Measurements from ENCODE around the gene MCFD2. TPM values are rescaled to one million over a fixed set of nuclear protein-coding genes. Genes with fewer than 3 reads are reported as not detected.
A peak's percentile ranks its signal among the peaks of the same experiment; 100 is the strongest.
"Not testable (repeated sequence)": the region's sequence is repeated elsewhere in the genome, so short reads cannot be mapped to it uniquely, and the experiment has no call there.

Gene MCFD2
- total RNA-seq, 1 donor from 2014 or later, result 65.6 TPM

DNA sequence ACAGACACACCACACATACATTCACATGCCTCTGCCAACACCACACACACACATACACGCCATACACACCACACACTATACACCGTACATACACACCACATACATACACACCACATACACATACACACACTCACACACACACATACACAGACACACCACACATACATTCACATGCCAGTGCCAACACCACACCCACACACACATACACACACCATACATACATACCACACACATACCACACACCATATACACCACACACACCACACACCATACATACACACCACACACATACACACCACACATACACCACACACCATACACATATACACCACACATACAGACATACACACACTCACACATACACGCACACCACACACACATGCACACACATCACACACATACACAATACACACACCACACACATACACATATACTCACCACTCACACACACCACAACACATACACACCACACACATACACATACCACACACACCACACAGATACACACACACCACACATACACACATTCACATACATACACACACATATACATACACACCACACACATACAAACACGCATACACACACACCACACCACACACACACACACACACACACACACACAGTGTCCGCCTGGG is 37.2 kb downstream of the MCFD2 start:
- DNase-seq, result no peak

DNA sequence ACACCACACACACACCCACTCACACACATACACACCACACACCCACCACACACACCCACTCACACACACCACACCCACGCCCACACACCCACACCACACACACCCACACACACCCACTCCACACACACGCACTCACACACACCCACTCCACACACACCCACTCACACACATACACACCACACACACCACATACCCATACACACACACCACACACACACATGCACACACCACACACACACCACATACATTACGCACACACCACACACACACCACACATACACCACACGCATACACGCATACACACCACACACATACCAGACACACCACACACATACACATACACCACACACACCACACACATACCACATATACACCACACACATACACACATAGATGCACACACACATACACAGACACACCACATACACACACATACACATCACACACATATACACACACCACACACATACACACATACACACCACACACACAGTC is 37.9 kb downstream of the MCFD2 start:
- DNase-seq (no peak), ATAC-seq (no peak)
- intact Hi-C loops (cut with micrococcal nuclease), result loop anchor here (10.0 kb wide), 2 partner anchors 63 to 173 kb away; no protein-coding TSS in a partner anchor

More for the DNA sequence above, 37.2 kb downstream of the MCFD2 start:
- intact Hi-C loops (cut with micrococcal nuclease), result loop anchor here (10.0 kb wide), 2 partner anchors 64 to 174 kb away; no protein-coding TSS in a partner anchor
- ATAC-seq, result no peak

DNA sequence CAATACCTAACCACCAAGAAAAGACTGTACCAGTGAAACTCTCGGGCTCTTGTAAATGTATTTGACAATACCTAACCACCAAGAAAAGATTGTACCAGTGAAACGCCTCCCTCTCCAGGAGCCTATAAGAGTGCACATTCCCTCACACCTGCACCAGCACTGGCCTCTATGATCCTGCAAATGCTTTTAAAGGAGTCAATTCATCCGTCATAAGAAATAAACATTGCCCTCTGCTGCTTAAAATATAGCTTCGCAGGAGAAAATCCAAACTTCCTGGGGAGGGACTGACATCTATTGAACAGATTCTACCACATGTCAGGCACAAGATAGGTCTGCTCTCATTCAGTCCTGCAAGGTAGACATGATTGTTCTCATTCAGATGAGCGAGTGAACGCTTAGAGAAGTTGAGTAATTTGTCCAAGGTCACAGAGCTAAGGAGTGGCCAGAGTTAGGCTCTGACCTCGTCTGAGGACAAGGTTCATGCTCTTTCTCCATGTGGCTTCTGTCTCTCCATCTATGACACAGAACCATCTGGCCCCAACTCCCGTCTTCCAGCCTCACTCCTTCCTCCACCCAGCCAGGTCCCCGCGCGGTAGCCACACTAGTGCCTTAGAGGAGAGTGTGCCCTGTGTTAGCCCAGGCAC is 38.7 kb downstream of the MCFD2 start:
- ATAC-seq (peak; percentile 50), DNase-seq (peak; percentile 61)
- intact Hi-C loops (cut with micrococcal nuclease), result loop anchor here (10.0 kb wide), 2 partner anchors 62 to 172 kb away; no protein-coding TSS in a partner anchor

DNA sequence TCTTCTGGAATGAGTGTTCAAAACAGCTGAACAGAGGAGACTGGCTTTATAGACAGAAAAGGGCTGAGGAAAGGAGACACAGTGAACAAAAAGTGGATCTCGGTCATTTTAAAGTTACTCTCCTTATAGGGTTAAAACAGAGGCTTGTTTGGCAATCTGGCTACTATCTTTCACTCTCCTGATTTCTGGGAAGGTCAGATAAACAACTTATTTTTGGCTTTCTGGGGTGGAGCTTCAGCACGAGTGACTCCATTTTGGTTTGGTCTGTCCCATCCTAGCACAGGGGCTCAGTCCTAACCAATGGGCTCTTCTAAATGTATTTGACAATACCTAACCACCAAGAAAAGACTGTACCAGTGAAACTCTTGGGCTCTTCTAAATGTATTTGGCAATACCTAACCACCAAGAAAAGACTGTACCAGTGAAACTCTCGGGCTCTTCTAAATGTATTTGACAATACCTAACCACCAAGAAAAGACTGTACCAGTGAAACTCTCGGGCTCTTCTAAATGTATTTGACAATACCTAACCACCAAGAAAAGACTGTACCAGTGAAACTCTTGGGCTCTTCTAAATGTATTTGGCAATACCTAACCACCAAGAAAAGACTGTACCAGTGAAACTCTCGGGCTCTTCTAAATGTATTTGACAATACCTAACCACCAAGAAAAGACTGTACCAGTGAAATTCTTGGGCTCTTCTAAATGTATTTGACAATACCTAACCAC is 39.5 kb downstream of the MCFD2 start:
- not testable (repeated sequence) for DNase-seq, ATAC-seq
- intact Hi-C loops (cut with micrococcal nuclease), result loop anchor here (10.0 kb wide), 2 partner anchors 61 to 171 kb away; no protein-coding TSS in a partner anchor

DNA sequence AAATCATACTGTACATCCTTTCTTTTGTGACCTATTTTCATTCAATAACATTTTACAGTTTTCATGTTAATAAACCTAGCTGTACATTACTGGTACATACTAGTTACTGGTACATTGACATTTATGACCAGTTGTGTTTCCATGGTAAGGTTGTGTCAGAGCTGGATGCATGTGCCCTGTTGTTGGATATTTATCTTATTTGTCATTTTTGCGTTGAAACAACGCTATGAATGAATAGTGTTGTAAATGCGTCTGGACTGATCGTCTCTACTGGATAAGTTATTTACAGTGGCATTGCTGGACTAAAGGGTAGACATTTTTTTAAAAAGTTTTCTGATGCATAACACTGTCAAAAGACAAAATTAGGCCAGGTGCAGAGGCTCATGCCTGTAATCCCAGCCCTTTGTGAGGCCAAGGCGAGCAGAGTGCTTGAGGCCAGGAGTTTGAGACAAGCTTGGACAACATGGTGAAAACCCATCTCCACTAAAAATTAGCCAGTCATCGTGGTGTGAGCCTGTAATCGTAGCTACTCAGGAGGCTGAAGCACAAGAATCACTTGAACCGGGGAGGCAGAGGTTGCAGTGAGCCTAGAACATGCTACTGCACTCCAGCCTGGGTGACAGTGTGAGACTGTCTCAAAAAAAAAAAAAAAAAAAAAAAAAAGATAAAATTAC is 40.2 kb downstream of the MCFD2 start:
- no peak for DNase-seq
- intact Hi-C loops (cut with micrococcal nuclease), result loop anchor here (10.0 kb wide), 2 partner anchors 61 to 171 kb away; no protein-coding TSS in a partner anchor
- no peak for ATAC-seq

DNA sequence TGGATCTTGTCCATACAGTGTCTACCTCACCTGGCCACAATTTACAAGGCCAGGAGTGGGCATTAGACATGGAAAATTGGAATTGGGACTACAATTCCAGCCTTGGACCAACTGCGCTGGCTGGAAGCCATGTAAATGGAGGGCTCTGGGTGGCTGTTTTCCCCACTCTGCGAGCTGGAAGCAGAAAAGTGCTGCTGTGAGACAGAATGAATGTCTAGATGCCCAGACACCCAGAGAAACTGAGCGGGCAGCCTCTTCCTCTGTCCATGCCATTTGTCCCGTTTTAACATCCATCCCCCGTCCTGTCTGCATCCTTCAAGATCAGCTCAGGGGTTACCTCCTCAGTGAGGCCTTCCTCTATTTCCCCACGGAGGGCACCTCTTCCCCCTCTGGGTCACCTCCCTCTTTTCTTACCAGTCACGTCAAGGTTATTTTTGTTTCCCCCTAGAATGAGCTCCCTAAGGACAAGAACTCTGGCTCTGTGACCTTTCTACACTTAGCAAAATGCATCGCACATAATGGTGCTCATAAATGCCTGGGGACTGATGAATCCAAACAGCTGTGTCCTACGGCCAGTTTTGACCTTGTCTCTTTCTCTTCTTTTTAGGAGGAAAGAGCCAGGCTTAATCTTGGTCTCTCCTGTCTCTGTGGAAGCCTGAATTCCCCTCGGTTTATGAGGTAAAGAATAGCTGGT is 41.2 kb downstream of the MCFD2 start:
- ATAC-seq, result peak; percentile 17
- no peak for DNase-seq
- intact Hi-C loops (cut with micrococcal nuclease), result loop anchor here (10.0 kb wide), 2 partner anchors 60 to 170 kb away; no protein-coding TSS in a partner anchor

DNA sequence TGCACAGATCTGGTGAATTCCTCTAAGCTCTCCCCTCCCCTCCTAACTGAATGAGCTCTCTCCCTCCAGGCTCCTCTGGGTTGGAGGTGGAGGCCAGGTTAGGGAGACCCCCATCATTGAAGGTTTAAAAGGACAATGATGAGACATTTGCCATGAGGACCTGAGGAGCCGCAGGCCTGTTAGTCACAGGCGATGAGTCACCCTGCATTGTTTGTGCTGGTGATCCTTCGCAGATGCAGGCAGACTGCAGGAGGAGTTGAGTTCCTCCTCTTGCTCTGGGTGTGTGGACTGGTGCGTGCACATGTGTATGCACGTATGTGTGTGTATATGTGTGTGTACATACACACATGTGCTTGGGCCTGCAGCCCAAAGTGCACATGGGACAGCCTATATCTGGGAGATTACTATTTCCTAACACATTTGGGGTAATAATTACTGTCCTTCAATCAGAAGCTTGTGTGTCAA is 42.0 kb downstream of the MCFD2 start:
- intact Hi-C loops (cut with micrococcal nuclease), result loop anchor here (10.0 kb wide), 2 partner anchors 59 to 169 kb away; no protein-coding TSS in a partner anchor
- ATAC-seq (peak; percentile 60), DNase-seq (peak; percentile 53)

DNA sequence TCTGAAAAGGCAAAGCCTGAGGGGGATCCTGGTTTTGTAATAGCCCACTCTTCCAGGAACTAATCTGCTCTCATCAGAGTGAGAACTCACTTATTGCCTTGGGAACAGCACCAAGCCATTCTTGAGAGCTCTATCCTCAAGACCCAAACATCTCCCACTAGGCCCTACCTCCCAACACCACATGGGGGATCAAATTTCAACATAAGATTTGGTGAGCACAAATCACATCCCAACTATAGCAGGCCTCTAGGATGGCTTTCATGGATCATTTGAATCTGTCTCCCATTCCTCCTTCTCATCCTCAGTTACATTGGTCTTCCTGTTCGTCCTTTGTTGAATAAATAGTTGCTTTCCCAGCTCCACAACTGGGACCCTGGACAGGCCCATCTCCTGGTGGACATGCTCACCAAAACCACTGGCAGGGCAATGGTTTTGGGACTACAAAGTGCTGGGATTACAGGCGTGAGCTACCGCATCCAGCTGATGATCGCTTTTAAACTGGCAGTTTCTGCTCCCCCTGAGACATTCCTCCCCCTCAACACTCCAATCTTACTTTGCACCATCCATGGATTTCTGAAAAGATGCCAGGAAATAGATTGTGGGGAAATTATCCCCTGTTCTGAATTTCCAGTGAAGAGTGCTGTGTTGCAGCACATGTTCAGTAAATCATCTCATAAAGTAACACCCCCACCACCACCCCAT is 42.6 kb downstream of the MCFD2 start:
- DNase-seq, result no peak
- intact Hi-C loops (cut with micrococcal nuclease), result loop anchor here (10.0 kb wide), 2 partner anchors 58 to 168 kb away; no protein-coding TSS in a partner anchor
- no peak for ATAC-seq

DNA sequence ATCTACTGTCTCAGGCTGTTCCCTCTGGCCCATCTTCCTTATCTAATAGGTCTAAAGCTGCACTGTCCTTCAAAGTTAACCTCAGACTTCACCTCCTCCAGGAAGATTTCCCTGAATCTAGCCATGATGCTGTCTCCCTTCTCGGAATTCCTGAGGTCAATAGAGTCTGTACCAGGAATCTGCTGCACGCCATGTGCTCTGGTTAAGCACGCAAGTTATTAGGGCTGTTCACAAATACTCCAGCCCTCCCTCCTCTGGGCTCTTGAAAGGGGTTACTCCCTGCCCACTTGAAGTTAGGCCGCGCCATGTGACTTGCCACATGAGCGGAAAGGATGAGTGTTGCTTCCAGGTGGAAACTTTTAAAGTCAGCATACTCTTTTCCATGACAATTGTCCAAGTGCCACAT is 43.6 kb downstream of the MCFD2 start:
- DNase-seq (no peak), ATAC-seq (no peak)
- intact Hi-C loops (cut with micrococcal nuclease), result loop anchor here (10.0 kb wide), 2 partner anchors 57 to 167 kb away; no protein-coding TSS in a partner anchor

DNA sequence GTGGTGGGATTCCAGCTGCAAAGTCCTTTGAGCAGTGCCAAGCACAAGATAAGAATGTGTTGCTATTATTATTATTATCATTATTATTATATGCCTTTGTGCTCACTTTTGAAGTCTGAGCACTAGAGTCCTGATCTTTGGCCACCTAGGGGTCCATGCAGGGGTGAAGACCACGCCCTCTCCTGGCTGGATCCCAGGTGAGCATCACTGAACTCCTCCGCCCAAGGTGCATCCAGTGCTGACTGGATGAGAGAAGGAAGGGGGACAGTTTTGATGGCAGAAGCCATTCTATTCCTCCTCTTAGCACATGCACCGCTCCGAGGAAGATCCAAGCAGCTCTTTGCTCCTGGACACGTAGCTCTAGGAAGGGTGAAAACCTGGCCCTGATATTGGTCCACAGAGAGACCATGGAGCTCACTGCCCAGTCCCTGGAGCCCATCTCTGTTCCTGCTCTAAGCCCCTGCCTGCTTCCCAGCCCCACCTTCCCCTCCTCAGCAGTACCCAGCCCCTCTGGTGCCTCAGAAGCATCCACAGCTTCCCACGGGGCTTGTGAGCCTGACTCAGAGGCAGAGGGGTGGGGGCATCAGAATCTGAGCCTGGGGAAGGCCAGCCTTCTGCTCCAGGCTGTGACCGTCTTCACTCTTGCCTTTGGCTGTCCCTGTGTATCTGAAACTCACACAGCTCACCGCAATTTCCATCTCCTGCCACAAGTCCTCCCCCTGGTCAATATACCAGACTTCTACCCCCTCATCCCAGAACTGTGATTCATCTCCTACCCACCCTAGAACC is 45.4 kb downstream of the MCFD2 start:
- no peak for ATAC-seq
- no peak for DNase-seq
- intact Hi-C loops (cut with micrococcal nuclease), result loop anchor here (10.0 kb wide), 2 partner anchors 55 to 165 kb away; no protein-coding TSS in a partner anchor

DNA sequence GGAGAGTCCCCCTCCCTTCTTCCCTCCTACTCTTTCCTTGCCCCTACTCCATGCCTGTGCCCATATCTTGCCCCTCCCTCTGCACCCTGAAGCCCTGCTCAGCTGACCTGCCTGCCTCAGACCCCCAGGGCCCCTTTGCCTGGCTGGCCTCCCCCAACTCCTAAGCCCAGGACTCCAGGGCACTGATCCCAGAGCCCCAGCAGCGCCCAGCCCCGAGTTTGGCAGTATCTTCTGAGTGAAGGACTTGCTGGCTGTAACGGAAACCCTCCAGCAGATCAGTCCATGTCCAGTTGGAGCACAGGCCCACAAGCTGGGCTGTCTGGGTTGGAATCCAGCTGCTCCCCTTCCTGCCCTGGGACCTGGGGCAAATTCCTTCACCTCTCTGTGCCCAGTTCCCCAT is 46.0 kb downstream of the MCFD2 start:
- DNase-seq (no peak), ATAC-seq (peak; percentile 14)
- intact Hi-C loops (cut with micrococcal nuclease), result loop anchor here (10.0 kb wide), 2 partner anchors 55 to 165 kb away; no protein-coding TSS in a partner anchor

DNA sequence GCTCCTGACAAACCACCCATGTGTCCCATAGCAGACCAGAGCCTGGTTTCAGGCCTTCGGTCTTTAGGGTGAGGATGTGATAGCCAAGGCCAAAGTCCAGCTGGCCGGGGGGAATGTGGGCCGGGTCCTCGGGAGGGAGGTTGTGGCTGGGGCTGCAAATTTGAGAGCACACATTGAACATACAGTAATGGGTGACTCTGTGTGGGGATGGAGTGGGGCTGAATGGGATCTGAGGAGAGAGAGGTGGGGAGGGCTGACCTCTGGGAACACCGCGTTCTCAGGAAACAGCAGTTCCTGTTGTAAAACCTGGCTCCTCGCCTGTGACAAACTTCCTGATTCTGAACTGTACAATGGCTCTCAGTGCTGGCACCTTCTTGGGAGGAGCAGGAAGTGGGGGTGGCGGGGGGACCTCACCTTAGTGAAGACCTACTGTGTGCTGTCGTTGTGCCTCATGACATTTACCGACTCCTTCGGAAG is 48.8 kb downstream of the MCFD2 start:
- intact Hi-C loops (cut with micrococcal nuclease), result no loop called here
- peak; percentile 53 for DNase-seq
- peak; percentile 80 for ATAC-seq

DNA sequence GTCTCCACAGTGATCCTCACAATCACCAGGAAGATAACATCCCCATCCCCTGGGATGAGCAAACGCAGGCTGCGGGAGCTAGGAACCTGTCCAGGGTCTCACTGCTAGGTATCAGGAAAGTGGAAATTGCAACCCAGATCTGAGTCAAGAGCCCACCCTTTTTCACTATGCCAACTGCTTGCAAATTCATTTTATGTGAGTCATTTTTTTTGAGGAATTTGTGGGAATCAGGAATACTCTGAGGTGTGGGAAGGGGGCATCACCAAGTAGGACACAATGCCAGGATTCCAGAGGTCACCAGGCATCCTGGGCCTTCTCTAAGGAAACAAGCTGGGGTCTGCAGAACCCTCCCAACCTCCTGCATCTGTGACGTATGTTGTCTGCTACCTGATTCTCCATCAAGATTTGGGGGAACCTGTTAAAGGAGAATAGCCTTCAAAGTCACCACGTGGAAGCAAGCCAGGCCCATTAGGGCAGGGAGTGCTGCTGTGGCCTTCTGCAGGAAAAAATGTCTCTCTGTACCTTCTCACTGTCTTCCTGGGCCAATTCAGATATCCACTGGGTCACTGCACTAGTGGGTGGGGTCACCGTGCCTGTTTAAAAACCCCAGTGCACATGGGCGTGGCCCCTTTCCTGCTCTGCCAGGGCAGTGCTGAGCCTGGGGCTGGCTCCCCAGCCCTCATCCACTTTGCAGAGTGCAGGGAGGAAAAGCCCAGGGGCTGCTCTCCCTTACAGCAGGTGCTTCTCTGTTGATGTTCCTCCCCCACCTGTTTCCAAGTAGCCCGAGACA is 50.2 kb downstream of the MCFD2 start:
- no peak for ATAC-seq
- DNase-seq, result no peak
- intact Hi-C loops (cut with micrococcal nuclease), result no loop called here

DNA sequence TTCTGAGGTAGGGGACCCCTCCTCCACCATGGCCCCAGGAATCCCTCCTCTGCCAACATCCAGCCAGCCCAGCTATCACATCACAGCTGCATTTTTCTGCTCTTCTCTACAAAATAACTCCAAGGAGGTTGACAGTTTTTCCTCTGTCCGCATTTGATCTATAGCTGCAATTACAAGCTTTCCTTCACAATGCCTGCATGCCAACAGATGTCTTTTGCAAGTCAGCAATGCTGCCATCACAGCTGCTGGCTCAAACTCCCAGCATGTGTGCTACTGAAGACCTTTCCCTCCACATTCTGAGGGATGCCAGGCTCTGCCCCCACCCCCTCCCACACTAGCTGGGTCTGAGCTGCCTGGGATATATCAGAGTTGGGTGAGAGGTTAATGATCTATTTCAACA is 51.7 kb downstream of the MCFD2 start:
- ATAC-seq (no peak), DNase-seq (no peak)
- intact Hi-C loops (cut with micrococcal nuclease), result no loop called here

DNA sequence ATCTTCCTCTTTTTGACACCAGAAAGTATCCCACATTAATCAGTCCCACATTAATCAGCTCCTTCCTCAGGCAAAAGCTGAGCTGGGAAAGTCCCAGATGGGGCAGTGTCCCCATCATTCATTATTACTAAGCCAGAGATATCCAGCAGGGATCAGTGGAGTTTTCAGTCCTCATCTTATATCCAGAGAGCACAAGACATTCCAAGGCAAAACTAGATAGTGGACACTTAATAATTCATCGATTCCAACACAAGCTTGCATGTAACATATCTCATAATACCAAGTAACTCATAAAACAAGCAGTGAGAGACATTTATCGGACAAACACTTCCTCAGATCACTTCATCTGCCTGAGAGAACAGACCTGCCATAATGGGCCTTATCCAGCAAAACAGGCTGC is 53.1 kb downstream of the MCFD2 start:
- intact Hi-C loops (cut with micrococcal nuclease), result no loop called here
- no peak for DNase-seq
- no peak for ATAC-seq

DNA sequence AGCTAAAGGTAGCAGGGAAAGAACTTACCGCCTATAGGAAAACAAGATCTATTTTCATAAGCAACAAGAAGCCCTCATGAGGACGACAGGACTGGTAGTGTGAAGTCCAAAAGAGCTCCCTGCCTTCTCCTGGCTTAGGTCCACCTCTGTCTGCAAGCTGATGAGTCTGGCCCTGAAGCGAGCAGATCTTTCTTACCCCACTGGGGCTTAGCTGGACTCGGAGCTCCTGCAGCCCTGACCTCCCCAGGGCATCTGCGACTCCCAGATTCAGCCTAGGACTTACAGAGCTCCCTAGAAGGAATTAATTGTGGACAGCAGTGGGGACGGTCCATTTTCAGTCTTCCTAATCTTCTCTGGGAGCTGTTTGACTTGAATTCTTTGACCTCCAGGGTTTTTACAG is 53.7 kb downstream of the MCFD2 start:
- ATAC-seq (no peak), DNase-seq (no peak)
- intact Hi-C loops (cut with micrococcal nuclease), result no loop called here

Measured in left ventricle myocardium superior (tissue), 1 donor.